Mesendoderm (in vitro differentiated cells): ENCODE results near the gene ITGA8.
A peak's percentile ranks its signal among the peaks of the same experiment; 100 is the strongest.
"Not testable (repeated sequence)": the region's sequence is repeated elsewhere in the genome, so short reads cannot be mapped to it uniquely, and the experiment has no call there.

ENCODE experiments used
- DNase-seq: peaks from one replicate; pipeline ENCODE4 v3.0.0; 2013
- H2AK5ac ChIP-seq: 2 replicates; pipeline ENCODE4 v1.6.1; 2013; ENCODE audit warnings: low read length, inconsistent platforms
- H2BK120ac ChIP-seq: 2 replicates; pipeline ENCODE4 v1.6.1; 2013; ENCODE audit warnings: low read depth, mild to moderate bottlenecking, low read length, moderate library complexity, mixed read lengths
- H2BK15ac ChIP-seq: replicated peaks from 2 replicates; pipeline ENCODE4 v1.6.1; 2013; ENCODE audit warnings: low read depth, mild to moderate bottlenecking, moderate library complexity
- H2BK5ac ChIP-seq: 2 replicates; pipeline ENCODE4 v1.6.1; 2013; ENCODE audit warnings: low read length, inconsistent platforms
- H3K18ac ChIP-seq: 2 replicates; pipeline ENCODE4 v1.6.1; 2013; ENCODE audit warnings: mild to moderate bottlenecking, low read length, mixed read lengths
- H3K23ac ChIP-seq: one replicate; pipeline ENCODE4 v1.6.1; 2013; ENCODE audit warnings: low read length
- H3K27ac ChIP-seq: 2 replicates; pipeline ENCODE4 v1.5.1; 2013; ENCODE audit warnings: low read depth, mild to moderate bottlenecking, inconsistent platforms, low read length, moderate library complexity
- H3K27me3 ChIP-seq: 2 replicates; pipeline ENCODE4 v1.6.1; 2013; ENCODE audit warnings: low read length, control low read depth, mild to moderate bottlenecking, inconsistent platforms; ENCODE audit not compliant: insufficient read depth, poor library complexity
- H3K36me3 ChIP-seq: 2 replicates; pipeline ENCODE4 v1.6.1; 2013; ENCODE audit warnings: low read length, inconsistent platforms; ENCODE audit not compliant: control insufficient read depth, insufficient read depth
- H3K4ac ChIP-seq: one replicate; pipeline ENCODE4 v1.6.1; 2013; ENCODE audit warnings: low read depth, mild to moderate bottlenecking, low read length, moderate library complexity
- H3K4me1 ChIP-seq: 2 replicates; pipeline ENCODE4 v1.6.1; 2013; ENCODE audit warnings: low read depth, low read length, inconsistent platforms; ENCODE audit not compliant: control insufficient read depth
- H3K4me2 ChIP-seq: 2 replicates; pipeline ENCODE4 v1.6.1; 2013; ENCODE audit warnings: low read length
- H3K4me3 ChIP-seq: 2 replicates; pipeline ENCODE4 v1.5.1; 2013; ENCODE audit warnings: mild to moderate bottlenecking, low read length
- H3K56ac ChIP-seq: one replicate; pipeline ENCODE4 v1.6.1; 2013; ENCODE audit warnings: low read length
- H3K79me1 ChIP-seq: 2 replicates; pipeline ENCODE4 v1.6.1; 2013; ENCODE audit warnings: low read length, inconsistent platforms
- H3K79me2 ChIP-seq: 2 replicates; pipeline ENCODE4 v1.6.1; 2013; ENCODE audit warnings: mild to moderate bottlenecking, low read length; ENCODE audit not compliant: control insufficient read depth, insufficient read depth
- H3K9ac ChIP-seq: 2 replicates; pipeline ENCODE4 v1.6.1; 2013; ENCODE audit warnings: low read length, inconsistent platforms
- H4K5ac ChIP-seq: one replicate; pipeline ENCODE4 v1.6.1; 2013; ENCODE audit warnings: low read length
- H4K8ac ChIP-seq: one replicate; pipeline ENCODE4 v1.6.1; 2013; ENCODE audit warnings: low read depth, mild to moderate bottlenecking, control low read depth, low read length, moderate library complexity
- whole genome bisulfite sequencing: extraction: QIAGEN DNeasy Blood & Tissue Kit; methylation state at CpG from one replicate; pipeline ENCODE4 v1.1.7; 2013; ENCODE audit warnings: low lambda C conversion rate, missing lambda C conversion rate; ENCODE audit not compliant: insufficient coverage; ENCODE audit errors: extremely low coverage; 5-methylcytosine and 5-hydroxymethylcytosine counted together

Gene ITGA8

DNA sequence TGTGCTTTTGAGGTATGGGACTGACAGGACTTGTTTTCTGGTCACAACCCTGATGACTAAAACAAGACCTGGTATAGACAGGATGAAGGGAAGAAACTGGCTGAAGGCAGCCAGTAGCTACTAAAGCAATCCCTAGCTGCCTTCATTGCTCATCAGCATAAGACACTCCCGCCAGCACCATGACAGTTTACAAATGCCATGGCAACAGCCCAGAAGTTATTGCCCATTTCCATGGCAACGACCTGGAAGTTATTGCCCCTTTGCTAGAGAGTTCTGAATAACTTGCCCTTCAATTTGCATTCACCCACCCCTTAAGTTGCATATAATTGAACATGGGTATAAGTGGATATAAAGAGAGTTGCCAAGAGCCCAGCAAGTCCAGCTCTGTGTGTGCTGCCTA is 179.0 kb downstream of the ITGA8 start:
- H4K8ac ChIP-seq, result no peak overlapping the region
- DNase-seq, result peak; percentile 77
- no CpG with 5 or more reads among the region's 2 CpGs for WGBS
- H3K23ac ChIP-seq, result no peak overlapping the region
- no peak overlapping the region for H3K4me3 ChIP-seq
- no peaks in the 10 kb centered on the region for H3K4me1 ChIP-seq
- H3K27ac ChIP-seq, result no peak overlapping the region
- H2BK120ac ChIP-seq, result no peak overlapping the region
- H3K79me1 ChIP-seq, result no peaks in the 10 kb centered on the region
- H3K79me2 ChIP-seq, result no peaks in the 10 kb centered on the region
- H3K4me2 ChIP-seq, result no peak overlapping the region
- H2BK15ac ChIP-seq, result no peak overlapping the region
- no peaks in the 10 kb centered on the region for H3K27me3 ChIP-seq
- no peak overlapping the region for H3K56ac ChIP-seq
- no peak overlapping the region for H4K5ac ChIP-seq
- H3K9ac ChIP-seq, result no peak overlapping the region
- H3K4ac ChIP-seq, result no peak overlapping the region
- no peak overlapping the region for H3K18ac ChIP-seq
- no peaks in the 10 kb centered on the region for H3K36me3 ChIP-seq
- no peak overlapping the region for H2BK5ac ChIP-seq
- H2AK5ac ChIP-seq, result no peak overlapping the region

DNA sequence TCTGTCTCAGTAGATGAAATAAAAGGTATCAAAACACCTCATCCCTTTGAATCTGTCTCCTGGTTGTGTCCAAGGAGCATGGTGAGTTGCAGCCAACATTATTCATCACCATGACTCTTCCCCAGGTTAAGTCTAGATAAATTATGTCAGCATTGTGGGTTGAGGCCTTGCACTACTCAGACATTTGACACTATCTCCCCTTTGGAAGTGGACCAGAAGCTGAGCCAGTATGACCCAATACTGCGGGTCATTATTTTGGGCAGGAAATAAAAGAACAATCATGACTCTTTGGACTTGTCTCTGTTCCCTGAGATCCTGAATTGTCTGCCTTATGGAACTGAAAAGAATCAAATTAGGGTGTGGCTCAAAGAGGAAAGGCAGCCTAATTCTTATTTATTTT is 180.5 kb downstream of the ITGA8 start:
- no peak overlapping the region for H3K4me3 ChIP-seq
- no peak overlapping the region for H2BK120ac ChIP-seq
- H3K18ac ChIP-seq, result no peak overlapping the region
- no peak overlapping the region for H3K56ac ChIP-seq
- no peak overlapping the region for H4K8ac ChIP-seq
- WGBS, result no CpG with 5 or more reads among the region's 1 CpG
- no peak overlapping the region for H3K4me2 ChIP-seq
- DNase-seq, result no peak
- no peak overlapping the region for H3K4ac ChIP-seq
- H3K9ac ChIP-seq, result no peak overlapping the region
- no peak overlapping the region for H2BK5ac ChIP-seq
- no peaks in the 10 kb centered on the region for H3K79me1 ChIP-seq
- no peaks in the 10 kb centered on the region for H3K27me3 ChIP-seq
- H3K79me2 ChIP-seq, result no peaks in the 10 kb centered on the region
- H3K4me1 ChIP-seq, result no peaks in the 10 kb centered on the region
- no peak overlapping the region for H2BK15ac ChIP-seq
- H4K5ac ChIP-seq, result no peak overlapping the region
- H3K36me3 ChIP-seq, result no peaks in the 10 kb centered on the region
- no peak overlapping the region for H3K23ac ChIP-seq
- no peak overlapping the region for H2AK5ac ChIP-seq
- H3K27ac ChIP-seq, result no peak overlapping the region

DNA sequence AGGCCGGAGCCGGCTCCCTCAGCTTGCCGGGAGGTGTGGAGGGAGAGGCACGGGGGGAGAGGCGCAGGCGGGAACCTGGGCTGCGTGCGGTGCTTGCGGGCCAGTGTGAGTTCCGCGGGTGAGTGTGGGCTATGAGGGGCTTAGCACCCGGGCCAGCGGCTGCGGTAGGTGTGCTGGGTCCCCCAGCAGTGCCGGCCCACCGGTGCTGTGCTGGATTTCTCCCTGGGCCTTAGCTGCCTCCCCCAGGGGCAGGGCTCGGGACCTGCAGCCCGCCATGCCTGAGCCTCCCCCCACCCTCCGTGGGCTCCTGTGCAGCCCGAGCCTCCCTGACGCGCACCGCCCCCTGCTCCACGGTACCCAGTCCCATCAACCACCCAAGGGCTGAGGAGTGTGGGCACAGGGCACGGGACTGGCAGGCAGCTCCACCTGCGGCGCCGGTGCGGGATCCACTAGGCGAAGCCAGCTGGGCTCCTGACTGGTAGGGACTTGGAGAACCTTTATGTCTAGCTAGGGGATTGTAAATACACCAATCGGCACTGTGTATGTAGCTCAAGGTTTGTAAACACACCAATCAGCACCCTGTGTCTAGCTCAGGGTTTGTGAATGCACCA is 184.7 kb downstream of the ITGA8 start:
- H3K27me3 ChIP-seq, H3K4me1 ChIP-seq, H3K27ac ChIP-seq, H3K23ac ChIP-seq, H3K56ac ChIP-seq, H2BK15ac ChIP-seq, H3K4me3 ChIP-seq, H3K36me3 ChIP-seq, H2BK5ac ChIP-seq, H3K79me1 ChIP-seq, H3K18ac ChIP-seq, H3K4me2 ChIP-seq, H2AK5ac ChIP-seq, H3K4ac ChIP-seq, DNase-seq, H3K9ac ChIP-seq, H3K79me2 ChIP-seq, H4K5ac ChIP-seq, H2BK120ac ChIP-seq, H4K8ac ChIP-seq: not testable (repeated sequence)
- no CpG with 5 or more reads among the region's 31 CpGs for WGBS

DNA sequence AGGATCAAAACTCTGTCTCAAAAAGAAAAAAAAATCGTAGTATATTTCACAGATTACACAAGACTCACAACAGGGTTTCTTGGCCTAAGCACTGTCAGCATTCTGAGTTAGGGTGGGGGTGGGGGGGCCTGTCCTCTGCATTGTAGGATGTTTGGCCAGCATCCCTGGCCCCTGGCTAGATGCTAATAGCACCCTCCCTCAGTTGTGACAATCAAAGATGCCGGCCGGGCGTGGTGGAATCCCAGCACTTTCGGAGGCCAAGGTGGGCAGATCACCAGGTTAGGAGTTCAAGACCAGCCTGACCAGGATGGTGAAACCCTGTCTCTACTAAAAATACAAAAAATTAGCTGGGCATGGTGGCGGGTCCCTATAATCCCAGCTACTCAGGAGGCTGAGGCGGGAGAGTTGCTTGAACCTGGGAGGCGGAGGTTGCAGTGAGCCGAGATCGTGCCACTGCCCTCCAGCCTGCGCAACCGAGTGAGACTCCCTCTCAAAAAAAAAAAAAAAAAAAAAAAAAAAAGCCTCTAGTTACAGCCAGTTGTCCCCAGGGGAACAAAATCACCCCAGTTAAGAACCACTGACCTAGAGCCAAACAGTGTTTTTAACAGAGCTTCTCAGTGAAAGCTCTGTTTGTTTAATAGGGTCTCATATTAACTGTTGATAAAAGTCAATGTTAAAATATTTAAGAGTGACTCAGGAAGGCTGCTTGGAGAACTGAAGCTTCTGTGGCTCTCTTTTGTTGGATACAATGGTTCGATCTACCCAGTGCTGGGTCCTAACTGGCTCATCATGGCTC is 187.6 kb downstream of the ITGA8 start:
- Histone ChIP-seq H2BK5ac (no peak overlapping the region), H3K9ac (no peak overlapping the region), H3K4me3 (no peak overlapping the region), H3K79me2 (no peaks in the 10 kb centered on the region), H3K4ac (no peak overlapping the region), H4K8ac (no peak overlapping the region), H3K4me1 (no peaks in the 10 kb centered on the region), H3K23ac (no peak overlapping the region), H3K27me3 (no peaks in the 10 kb centered on the region), H2BK15ac (no peak overlapping the region), H3K18ac (no peak overlapping the region), H3K79me1 (no peaks in the 10 kb centered on the region), H4K5ac (no peak overlapping the region), H3K56ac (no peak overlapping the region), H3K4me2 (no peak overlapping the region), H3K36me3 (no peaks in the 10 kb centered on the region), H2AK5ac (no peak overlapping the region), H3K27ac (no peak overlapping the region), H2BK120ac (no peak overlapping the region)
- no CpG with 5 or more reads among the region's 13 CpGs for WGBS
- no peak for DNase-seq

DNA sequence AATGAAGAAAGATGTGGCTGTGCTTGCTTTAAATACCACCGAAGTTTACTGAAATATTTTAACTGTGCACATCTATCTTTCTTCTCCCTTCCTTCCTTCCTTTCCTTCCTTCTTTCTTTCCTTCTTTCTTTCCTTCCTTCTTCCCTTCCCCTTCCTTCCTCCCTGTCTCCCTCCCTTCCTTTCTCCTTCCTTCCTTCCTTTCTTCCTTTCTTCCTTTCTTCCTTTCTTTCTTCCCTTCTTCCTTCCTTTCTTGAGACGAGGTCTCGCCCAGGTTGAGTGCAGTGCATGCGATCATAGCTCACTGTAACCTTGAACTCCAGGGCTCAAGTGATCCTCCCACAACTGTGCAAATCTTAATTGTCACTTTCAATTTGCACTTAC is 190.9 kb downstream of the ITGA8 start:
- H3K27me3 ChIP-seq, result no peaks in the 10 kb centered on the region
- no peak overlapping the region for H3K4ac ChIP-seq
- H2AK5ac ChIP-seq, result no peak overlapping the region
- H3K4me2 ChIP-seq, result no peak overlapping the region
- H3K4me3 ChIP-seq, result no peak overlapping the region
- H3K79me2 ChIP-seq, result no peaks in the 10 kb centered on the region
- no peaks in the 10 kb centered on the region for H3K79me1 ChIP-seq
- WGBS, result no CpG with 5 or more reads among the region's 4 CpGs
- H3K27ac ChIP-seq, result no peak overlapping the region
- H2BK15ac ChIP-seq, result no peak overlapping the region
- no peak overlapping the region for H2BK120ac ChIP-seq
- H3K23ac ChIP-seq, result no peak overlapping the region
- H3K18ac ChIP-seq, result no peak overlapping the region
- H3K4me1 ChIP-seq, result no peaks in the 10 kb centered on the region
- H3K36me3 ChIP-seq, result no peaks in the 10 kb centered on the region
- no peak overlapping the region for H2BK5ac ChIP-seq
- H3K56ac ChIP-seq, result no peak overlapping the region
- H4K5ac ChIP-seq, result no peak overlapping the region
- H4K8ac ChIP-seq, result no peak overlapping the region
- DNase-seq, result no peak
- H3K9ac ChIP-seq, result no peak overlapping the region

DNA sequence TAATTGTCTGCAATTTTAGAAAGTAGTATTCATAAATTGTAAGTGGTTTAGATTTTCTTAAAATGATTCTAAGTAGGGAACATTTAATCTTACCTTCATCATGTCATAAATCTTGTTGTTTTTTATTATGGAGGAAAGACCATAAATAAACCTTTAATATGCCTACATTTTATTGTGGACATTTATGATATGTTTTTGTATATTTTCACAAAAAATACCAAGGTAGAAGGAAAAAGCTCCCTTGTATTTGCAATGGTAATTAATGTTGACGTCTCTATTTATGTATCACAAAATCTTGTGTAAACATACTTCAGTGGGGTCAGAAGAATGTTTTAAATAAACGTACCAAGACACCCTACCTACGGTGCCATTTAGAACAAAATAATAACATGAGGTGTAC is 193.0 kb downstream of the ITGA8 start:
- Histone ChIP-seq H2AK5ac (no peak overlapping the region), H3K4me1 (no peaks in the 10 kb centered on the region), H3K79me2 (no peaks in the 10 kb centered on the region), H3K56ac (no peak overlapping the region), H3K9ac (no peak overlapping the region), H3K27ac (no peak overlapping the region), H3K23ac (no peak overlapping the region), H3K36me3 (no peaks in the 10 kb centered on the region), H3K4me3 (no peak overlapping the region), H4K5ac (no peak overlapping the region), H3K27me3 (no peaks in the 10 kb centered on the region), H3K4me2 (no peak overlapping the region), H3K79me1 (no peaks in the 10 kb centered on the region), H4K8ac (no peak overlapping the region), H3K4ac (no peak overlapping the region), H2BK5ac (no peak overlapping the region), H3K18ac (no peak overlapping the region), H2BK120ac (no peak overlapping the region), H2BK15ac (no peak overlapping the region)
- no CpG with 5 or more reads among the region's 3 CpGs for WGBS
- no peak for DNase-seq
